ENCODE measurements around the gene MAP7D1.
A peak's percentile ranks its signal among the peaks of the same experiment; 100 is the strongest.
"Not testable (repeated sequence)": the region's sequence is repeated elsewhere in the genome, so short reads cannot be mapped to it uniquely, and the experiment has no call there.

The MAP7D1 gene

GRCh38 chr1:36206323-36206858, 50.4 kb downstream of the MAP7D1 start:
- DNase-seq: no peak

- DNase-seq: peak in 1 of 3 experiments; percentile 7
These were observed 51.4 kb downstream of the MAP7D1 start for GRCh38 chr1:36207339-36207738.

- no peak for DNase-seq
These were observed 53.2 kb downstream of the MAP7D1 start for GRCh38 chr1:36208978-36209703.

GRCh38 chr1:36211307-36211706, 55.3 kb downstream of the MAP7D1 start:
- no peak for DNase-seq

GRCh38 chr1:36211841-36212240, 55.9 kb downstream of the MAP7D1 start:
- DNase-seq: no peak

- DNase-seq: no peak
These were observed 56.8 kb downstream of the MAP7D1 start for GRCh38 chr1:36212782-36213181.

GRCh38 chr1:36217670-36218069, 61.7 kb downstream of the MAP7D1 start:
- DNase-seq: no peak

GRCh38 chr1:36221901-36222300, 65.9 kb downstream of the MAP7D1 start:
- DNase-seq: not testable (repeated sequence)

GRCh38 chr1:36222481-36223380, 66.8 kb downstream of the MAP7D1 start:
- peak in 1 of 3 experiments; percentile 59 for DNase-seq

GRCh38 chr1:36223381-36223995, 67.5 kb downstream of the MAP7D1 start:
- DNase-seq: peak in 1 of 3 experiments; percentile 20

GRCh38 chr1:36223996-36224536, 68.1 kb downstream of the MAP7D1 start, which contains the start of gene THRAP3:
THRAP3 (plus strand) TSS chr1:36224443; CDS start chr1:36282564, 58,121 bp downstream.
- peak; percentile 99 for DNase-seq

GRCh38 chr1:36224537-36225282, 68.8 kb downstream of the MAP7D1 start:
- peak; percentile 76 to 95 (median 94) for DNase-seq

GRCh38 chr1:36225283-36225899, 69.4 kb downstream of the MAP7D1 start:
- no peak for DNase-seq

- not testable (repeated sequence) for DNase-seq
These were observed 74.3 kb downstream of the MAP7D1 start for GRCh38 chr1:36230279-36230678.

Data from NCI-H1417 (cell line).